ENCODE measurements around the gene ARHGAP40.

ARHGAP40 gene

GRCh38 chr20:38601216-38602184 is at the start of gene ARHGAP40:
Gene ARHGAP40 (plus strand): TSS chr20:38601809.
- DNase-seq = peak; percentile 73

GRCh38 chr20:38554986-38555385 is 46.6 kb upstream of the ARHGAP40 start:
- no peak for DNase-seq

GRCh38 chr20:38555395-38555794 is 46.2 kb upstream of the ARHGAP40 start:
- no peak for DNase-seq

DNA sequence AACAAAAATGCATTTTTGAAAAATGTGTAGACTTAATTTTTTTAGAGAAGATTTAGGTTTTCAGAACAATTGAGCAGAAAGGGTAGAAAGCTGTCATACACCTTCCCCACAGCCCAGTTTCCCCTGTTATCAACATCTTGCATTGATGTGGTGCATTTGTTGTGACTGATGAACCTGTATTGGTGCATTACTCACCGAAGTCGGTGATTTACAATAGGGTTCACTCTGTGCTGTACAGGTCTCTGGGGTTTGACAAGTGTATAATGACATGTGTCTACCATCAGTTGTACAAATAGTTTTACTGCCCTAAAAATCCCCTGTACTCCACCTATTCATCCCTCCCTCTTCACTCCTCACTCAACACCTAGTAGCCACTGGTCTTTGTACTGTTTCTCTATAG is 44.4 kb upstream of the ARHGAP40 start:
- DNase-seq = no peak

- no peak for DNase-seq
Measured at GRCh38 chr20:38558596-38559360, 42.8 kb upstream of the ARHGAP40 start.

DNA sequence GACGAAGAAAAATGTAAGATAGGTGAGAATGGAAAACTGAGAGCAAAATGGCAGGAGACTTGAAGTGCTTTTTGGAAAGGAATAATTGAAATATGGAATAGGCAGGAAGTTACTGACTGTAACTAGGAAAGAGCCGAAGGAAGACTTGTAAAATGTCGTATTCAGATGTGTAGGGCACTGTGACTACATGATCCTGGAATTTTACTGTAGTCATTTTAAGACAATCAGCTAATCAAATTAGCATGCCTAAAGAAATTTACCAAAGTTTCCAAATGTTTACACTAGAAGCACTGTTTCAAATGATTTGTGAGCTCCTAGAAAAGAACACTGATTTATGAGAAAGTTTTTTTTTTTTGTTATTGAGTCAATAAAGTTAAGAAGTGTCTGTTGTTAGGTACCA is 41.8 kb upstream of the ARHGAP40 start:
- no peak for DNase-seq

GRCh38 chr20:38563802-38564431 is 37.7 kb upstream of the ARHGAP40 start:
- no peak for DNase-seq

DNA sequence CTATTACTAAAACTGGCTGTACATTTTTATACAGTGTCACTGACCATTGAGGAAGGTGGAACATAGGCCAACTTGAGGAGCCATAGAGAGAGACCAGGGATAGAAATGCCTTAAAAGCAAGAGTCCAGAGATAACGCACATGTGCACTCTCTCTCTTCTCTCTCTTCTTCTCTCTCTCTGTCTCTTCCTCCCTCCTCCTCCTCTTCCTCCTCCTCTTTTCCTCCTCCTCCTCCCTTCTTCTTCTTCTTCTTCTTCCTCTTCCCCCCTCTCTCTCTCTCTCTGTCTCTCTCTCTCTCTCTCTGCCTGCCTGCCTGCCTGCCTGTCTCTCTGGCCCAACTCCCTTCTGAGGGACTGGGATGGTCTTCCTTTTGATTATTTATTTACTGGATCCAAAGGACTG is 36.9 kb upstream of the ARHGAP40 start:
- no peak for DNase-seq

DNA sequence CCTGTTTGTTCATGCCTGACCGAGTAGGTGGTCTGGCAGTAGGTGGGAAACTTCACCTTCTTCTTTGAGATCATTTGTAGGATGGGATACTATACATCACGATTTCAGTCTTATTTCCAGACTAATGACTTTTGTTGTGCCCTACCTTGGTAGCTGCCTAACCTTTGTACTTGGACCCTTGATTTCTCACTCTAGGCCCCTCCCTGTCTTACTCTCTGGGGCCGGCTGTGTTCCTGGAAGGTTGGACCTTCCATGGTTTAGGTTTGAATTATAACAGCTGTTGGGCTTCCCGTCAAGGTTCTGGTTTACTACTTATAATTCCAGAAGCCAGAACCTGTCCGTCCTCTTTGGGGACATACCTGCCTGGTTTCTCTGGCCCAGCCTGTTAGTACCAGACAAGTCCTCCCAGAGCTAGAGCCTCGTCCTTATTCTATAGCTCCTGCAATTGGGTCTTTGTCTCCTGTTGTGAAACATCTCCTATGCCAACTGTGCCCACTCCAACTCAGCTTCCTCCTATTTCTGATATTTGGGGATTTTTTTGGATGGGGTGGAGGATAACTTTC is 35.5 kb upstream of the ARHGAP40 start:
- DNase-seq = no peak

DNA sequence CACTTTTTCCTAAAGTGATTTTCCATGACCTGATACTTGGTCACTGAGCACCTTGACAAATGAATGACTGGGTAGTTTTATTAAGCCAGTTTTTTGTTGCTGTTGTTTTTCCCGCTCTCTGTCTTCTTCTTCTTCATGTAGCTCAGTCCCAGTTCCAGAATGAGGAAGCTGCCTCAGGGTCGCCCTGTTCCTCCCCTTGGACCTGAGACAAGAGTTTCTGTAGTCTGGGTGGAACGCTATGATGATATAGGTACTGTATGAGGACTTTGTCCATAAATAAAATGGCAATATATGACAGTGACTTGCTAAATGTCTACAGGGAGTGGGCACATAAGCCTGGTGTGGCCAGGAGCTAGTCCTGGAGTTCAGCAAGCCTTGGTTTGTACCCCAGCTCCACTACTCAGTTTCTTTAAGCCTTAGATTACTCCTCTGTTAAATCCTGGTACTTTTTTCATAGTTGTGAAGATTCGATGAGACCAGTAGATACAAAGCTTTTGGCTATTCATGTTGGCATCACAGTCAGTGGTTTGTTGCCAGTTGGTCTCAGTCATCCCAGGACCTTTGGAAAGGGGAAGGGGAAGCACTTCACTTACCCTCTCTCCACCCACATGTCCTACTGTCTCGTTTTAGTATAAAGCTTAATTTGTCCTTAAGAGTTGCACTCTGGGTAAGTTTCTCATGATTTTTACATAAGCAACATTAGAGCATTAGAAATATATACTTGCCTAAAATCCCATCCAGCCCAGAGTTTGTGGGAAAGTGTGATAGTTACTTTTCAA is 31.7 kb upstream of the ARHGAP40 start:
- DNase-seq = no peak

DNA sequence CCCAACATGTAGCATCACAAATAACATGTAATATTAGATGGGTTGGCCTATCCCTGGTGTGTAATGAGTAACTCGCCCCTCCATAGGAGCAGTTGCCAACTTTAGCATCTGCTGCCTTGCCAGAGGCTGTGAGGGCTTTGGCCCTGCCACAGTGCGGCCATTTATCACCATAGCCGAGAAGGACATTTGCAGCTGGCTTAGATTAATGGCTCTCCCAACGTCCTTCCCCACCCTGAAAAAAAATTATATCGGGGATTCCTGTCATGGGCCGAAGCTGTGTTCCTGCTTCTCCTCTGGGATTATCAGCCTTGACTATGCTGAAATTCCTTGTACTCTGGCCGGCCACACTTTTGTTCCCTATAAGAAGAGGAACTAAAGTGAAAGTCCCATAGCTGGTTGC is 28.2 kb upstream of the ARHGAP40 start:
- no peak for DNase-seq

DNA sequence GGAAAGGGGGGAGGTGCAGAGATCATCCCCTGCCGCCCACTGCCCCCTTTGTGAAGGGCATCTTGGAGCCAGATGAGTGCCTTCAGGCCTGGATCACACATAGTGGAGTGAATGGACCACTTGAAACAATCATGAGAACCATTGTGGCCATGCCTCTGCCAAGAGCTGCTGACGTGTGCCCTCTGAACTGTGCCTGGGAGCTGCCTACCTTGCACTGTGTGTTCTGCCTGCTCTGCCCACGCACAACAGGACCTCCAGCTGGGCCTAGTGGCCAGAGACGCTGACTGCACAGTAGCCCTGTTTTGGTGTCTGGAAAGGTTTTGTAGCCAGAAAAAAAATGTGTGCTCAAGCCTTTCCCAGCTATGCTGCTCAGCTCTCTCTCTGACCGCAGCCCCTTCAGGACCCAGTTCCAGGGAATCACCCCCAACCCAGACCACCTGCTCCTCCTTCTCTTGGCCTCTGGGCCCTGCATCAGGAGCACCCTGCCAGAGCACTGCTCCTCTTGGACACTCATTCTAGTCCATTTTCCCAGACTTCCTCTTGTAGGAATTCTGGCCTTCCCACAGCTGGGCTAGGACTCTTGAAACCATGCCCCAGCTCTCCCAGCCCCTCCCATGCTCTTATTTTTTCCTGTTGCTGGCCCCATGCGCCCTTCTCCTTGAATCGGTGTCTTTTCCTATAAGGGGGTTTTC is 22.2 kb upstream of the ARHGAP40 start:
- DNase-seq = no peak

DNA sequence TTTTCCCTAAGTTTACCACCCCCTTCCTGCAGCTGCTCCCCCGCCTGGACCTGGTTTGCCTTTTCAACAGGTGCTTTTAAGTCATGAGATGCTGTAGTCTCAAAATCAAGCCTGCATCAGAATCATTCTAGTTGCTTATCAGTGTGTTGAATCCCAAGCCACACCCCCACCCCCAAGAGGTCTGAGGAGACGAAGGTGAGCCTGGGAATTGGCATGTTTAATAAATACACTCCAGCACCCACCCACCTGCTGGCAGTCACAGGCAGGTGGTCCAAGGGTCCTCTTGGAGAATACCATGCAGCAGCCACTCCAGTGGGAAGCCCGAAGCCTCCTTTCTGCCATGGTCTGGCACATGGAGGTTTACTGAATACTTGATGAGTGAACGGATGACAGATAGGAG is 21.7 kb upstream of the ARHGAP40 start:
- no peak for DNase-seq

GRCh38 chr20:38581013-38581412 is 20.6 kb upstream of the ARHGAP40 start, which contains the start of gene ADIG:
Gene ADIG (plus strand): TSS chr20:38581197. CDS start chr20:38581251, 54 bp downstream.
- no peak for DNase-seq

DNA sequence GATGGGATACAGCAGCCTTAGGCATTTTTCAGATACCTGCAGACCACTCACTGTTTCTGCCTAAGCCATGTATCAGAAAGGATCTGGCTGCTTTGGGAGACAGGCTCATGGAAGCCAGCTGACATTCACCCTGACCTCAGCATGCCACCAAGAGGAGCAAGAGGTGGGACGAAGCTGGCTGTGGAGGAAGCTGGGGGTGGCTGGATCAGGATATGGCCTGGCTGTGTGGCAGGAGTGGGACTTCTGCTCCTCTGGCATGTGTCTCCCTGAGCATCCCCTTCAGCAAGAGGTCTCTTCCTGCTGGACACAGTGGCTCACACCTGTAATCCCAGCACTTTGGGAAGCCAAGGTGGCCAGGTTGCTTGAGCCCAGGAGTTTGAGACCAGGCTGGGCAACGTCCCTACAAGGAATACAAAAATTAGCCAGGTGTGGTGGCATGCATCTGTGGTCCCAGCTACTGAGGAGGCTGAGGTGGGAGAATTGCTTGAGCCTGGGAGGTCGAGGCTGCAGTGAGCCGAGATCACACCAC is 19.7 kb upstream of the ARHGAP40 start:
- DNase-seq = no peak

- DNase-seq = no peak
Measured at GRCh38 chr20:38583306-38583705, 18.3 kb upstream of the ARHGAP40 start.

DNA sequence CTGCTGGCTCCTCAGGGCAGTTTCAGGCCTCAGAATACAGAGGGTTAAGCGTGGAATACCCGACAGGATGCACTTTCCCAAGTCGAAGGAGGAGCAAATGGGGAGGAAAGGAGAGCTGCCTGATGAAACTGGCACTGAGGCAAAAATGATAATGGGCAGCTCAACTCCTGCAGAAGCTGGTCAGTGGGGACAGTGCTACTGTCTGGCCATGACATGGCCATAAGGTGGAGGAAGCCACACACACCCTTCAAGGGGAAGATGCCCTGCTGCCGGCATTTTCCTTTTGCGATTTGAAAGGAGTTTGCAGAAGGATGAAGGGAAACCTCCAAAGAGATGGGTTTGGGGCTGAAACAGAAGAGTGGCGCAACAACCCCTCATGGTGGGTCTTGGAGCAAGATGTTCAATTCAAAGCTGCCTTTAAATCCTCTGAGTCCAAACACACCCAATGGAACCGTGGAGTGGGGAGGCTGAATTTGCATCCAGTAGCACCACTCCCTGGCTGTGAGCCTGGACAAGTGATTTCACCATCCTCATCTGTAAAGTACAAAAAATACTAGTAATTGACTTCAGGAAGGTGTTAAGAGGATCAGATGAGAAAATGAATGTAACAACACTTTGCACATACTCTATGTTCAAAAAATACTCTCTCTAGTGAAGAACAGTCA is 17.4 kb upstream of the ARHGAP40 start:
- DNase-seq = no peak

DNA sequence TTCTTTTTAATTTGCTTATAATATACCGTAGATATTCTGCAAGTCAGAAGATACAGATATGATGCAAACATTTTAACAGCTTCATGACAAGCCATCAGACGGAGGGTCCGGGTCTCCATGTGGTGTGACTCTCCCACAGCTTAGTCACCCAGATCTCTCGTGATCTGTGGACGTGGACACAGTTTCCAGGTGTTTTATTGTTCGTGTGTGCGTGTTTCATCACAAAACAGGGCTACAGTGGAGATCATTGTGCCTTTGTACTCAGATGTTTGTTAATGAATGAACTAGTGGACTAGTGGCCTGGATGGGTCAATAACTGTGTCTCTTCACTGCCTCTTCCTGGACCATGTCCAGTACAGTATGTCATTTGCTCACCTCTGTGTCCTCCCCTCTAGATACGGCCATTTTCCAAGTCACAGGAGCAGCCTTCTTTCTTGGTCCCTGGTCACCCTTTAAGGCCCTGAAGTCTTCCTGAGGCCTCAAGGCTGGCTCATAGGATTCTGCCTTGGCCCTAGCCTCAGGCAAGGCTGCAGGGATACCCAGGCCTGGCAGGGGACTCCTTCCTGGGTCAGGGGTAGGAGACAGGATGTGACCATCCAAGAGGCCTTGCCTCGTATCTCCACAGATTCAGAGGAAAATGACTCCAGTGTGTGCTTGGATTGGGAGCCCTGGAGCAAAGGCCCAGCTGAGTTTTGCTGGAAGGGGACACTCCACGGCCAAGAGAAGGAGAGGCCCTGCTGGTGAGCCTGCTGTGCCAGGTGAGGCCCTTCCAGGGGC is 16.0 kb upstream of the ARHGAP40 start:
- DNase-seq = no peak

GRCh38 chr20:38586181-38586525 is 15.5 kb upstream of the ARHGAP40 start:
- no peak for DNase-seq

DNA sequence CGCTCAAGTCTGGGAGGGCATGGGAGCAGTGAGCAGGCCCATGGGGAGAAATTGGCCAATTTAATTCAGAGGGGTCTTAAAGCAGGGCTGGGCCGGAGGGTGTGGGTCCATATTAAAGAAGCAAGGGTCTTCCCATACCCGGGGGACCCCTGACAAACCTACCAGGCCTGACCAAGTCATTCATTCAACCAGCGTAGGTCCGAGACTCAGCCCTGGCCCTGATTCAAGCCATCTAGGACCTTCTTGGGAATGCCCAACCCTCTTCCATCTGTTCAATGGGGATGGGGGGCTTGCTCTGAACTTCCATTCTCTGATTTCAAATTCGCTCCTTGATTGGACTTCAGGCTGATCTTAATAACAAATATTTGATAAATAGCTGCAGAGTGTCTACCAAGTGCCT is 13.3 kb upstream of the ARHGAP40 start:
- no peak for DNase-seq
